ENCODE measurements around the gene AFM. TPM values are rescaled to one million over a fixed set of nuclear protein-coding genes. Genes with fewer than 3 reads are reported as not detected.

The AFM gene
- total and polyA plus RNA-seq, 2 of the 13 experiments (the other 11 are each of a cell fraction or from before 2014, with no cell fraction given): 0.13 to 1.8 TPM

DNA sequence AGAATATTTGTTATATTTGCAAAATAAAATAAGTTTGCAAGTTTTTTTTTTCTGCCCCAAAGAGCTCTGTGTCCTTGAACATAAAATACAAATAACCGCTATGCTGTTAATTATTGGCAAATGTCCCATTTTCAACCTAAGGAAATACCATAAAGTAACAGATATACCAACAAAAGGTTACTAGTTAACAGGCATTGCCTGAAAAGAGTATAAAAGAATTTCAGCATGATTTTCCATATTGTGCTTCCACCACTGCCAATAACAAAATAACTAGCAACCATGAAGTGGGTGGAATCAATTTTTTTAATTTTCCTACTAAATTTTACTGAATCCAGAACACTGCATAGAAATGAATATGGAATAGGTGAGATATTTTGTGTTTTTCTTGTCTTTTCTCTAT lies 45.6 kb upstream of the AFM start, which contains the start of gene AFP (continued):
- TF ChIP-seq ZNF280D (CRISPR knock-in tag; IDR thresholded peaks at IDR 0.05): no peak
- TF ChIP-seq, protein P1, sequence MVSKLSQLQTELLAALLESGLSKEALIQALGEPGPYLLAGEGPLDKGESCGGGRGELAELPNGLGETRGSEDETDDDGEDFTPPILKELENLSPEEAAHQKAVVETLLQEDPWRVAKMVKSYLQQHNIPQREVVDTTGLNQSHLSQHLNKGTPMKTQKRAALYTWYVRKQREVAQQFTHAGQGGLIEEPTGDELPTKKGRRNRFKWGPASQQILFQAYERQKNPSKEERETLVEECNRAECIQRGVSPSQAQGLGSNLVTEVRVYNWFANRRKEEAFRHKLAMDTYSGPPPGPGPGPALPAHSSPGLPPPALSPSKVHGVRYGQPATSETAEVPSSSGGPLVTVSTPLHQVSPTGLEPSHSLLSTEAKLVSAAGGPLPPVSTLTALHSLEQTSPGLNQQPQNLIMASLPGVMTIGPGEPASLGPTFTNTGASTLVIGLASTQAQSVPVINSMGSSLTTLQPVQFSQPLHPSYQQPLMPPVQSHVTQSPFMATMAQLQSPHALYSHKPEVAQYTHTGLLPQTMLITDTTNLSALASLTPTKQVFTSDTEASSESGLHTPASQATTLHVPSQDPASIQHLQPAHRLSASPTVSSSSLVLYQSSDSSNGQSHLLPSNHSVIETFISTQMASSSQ (IDR thresholded peaks at IDR 0.05; ENCODE audit: low read depth): peak; percentile 94
- TF ChIP-seq, protein P1 (CRISPR knock-in tag; IDR thresholded peaks at IDR 0.05; ENCODE audit: borderline replicate concordance): peak; percentile 79; the same call in 1 of the 2 replicates
- no peak for TF ChIP-seq ZNF20 (CRISPR knock-in tag; IDR thresholded peaks at IDR 0.05)
- TF ChIP-seq RXRA (CRISPR knock-in tag; IDR thresholded peaks at IDR 0.05): no peak
- no peak for TF ChIP-seq RORA (CRISPR knock-in tag; IDR thresholded peaks at IDR 0.05)
- no peak for TF ChIP-seq ZNF432 (CRISPR knock-in tag; IDR thresholded peaks at IDR 0.05; ENCODE audit: borderline replicate concordance)
- no peak for TF ChIP-seq ZNF451 (CRISPR knock-in tag; IDR thresholded peaks at IDR 0.05)
- TF ChIP-seq ZNF513 (CRISPR knock-in tag; conservative IDR thresholded peaks at IDR 0.05): no peak
- TF ChIP-seq ZNF326 (CRISPR knock-in tag; IDR thresholded peaks at IDR 0.05; ENCODE audit: borderline replicate concordance): no peak
- TF ChIP-seq IKZF4 (CRISPR knock-in tag; IDR thresholded peaks at IDR 0.05; ENCODE audit: borderline replicate concordance, low read depth, not compliant biosample characterization): no peak
- no peak for TF ChIP-seq SKI (IDR thresholded peaks at IDR 0.05; ENCODE audit: partially characterized antibody)
- TF ChIP-seq ARNT2 (CRISPR knock-in tag; IDR thresholded peaks at IDR 0.05; ENCODE audit: low read depth): no peak
- TF ChIP-seq TSC22D2 (CRISPR knock-in tag; IDR thresholded peaks at IDR 0.05; ENCODE audit: borderline replicate concordance): no peak
- TF ChIP-seq ZNF3 (CRISPR knock-in tag; IDR thresholded peaks at IDR 0.05): no peak
- TF ChIP-seq YY1 (IDR thresholded peaks at IDR 0.05; ENCODE audit: insufficient read depth, insufficient replicate concordance, low read depth, low read length): no peak
- TF ChIP-seq ZNF567 (CRISPR knock-in tag; IDR thresholded peaks at IDR 0.05; ENCODE audit: borderline replicate concordance): no peak
- TF ChIP-seq, protein P2, sequence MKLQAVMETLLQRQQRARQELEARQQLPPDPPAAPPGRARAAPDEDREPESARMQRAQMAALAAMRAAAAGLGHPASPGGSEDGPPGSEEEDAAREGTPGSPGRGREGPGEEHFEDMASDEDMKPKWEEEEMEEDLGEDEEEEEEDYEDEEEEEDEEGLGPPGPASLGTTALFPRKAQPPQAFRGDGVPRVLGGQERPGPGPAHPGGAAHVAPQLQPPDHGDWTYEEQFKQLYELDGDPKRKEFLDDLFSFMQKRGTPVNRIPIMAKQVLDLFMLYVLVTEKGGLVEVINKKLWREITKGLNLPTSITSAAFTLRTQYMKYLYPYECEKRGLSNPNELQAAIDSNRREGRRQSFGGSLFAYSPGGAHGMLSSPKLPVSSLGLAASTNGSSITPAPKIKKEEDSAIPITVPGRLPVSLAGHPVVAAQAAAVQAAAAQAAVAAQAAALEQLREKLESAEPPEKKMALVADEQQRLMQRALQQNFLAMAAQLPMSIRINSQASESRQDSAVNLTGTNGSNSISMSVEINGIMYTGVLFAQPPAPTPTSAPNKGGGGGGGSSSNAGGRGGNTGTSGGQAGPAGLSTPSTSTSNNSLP (IDR thresholded peaks at IDR 0.05; ENCODE audit: low read depth, low read length): no peak
- TF ChIP-seq KLF12 (CRISPR knock-in tag; IDR thresholded peaks at IDR 0.05; ENCODE audit: borderline replicate concordance): no peak
- no peak for TF ChIP-seq FOXK1 (CRISPR knock-in tag; IDR thresholded peaks at IDR 0.05; ENCODE audit: borderline replicate concordance, low read depth)
